ENCODE measurements around the gene PLA2G2C. TPM values are rescaled to one million over a fixed set of nuclear protein-coding genes. Genes with fewer than 3 reads are reported as not detected.

The PLA2G2C gene
- total RNA-seq, 2 experiments from 2014 or later: not detected

DNA sequence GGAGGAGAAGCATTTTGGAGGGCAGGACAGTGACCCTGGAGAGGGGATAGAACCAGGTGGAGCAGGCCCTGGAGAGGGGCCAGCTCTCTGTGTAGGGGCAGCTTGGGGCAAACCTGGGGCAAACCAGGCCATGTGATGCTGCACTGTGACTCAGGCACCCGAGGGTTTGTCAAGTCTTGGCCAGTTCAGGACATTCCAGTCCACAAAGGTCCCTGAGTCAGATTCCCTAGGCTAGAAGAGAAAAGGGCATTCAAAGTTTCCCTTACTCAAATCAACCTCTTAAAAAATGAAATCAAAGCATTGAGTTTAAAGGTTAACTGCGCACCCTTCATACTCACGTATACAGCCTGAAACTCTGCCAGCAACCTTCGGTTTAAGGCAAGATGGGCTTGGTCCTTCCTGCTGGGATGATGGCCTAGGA lies 25.2 kb upstream of the PLA2G2C start:
- DNase-seq (no peak), ATAC-seq (ENCODE audit: poor library complexity) (no peak)
- Histone ChIP-seq H3K27me3 (ENCODE audit: control insufficient read depth in 1 of 2, insufficient read depth in 2 of 2, low read length in 2 of 2) (peaks cover 12 to 16% of the 10 kb centered on the region in 2 experiments), H3K36me3 (ENCODE audit: insufficient read depth, low read length) (no peaks in the 10 kb centered on the region), H3K4me1 (ENCODE audit: insufficient read depth, low read length) (peaks cover 13% of the 10 kb centered on the region), H3K9me3 (ENCODE audit: control insufficient read depth in 1 of 2, insufficient read depth in 1 of 2, low read length in 2 of 2) (no peaks in the 10 kb centered on the region), H3K27ac (ENCODE audit: low read depth in 1 of 2, low read length in 2 of 2) (no peak overlapping the region), H3K4me3 (ENCODE audit: low read length) (no peak overlapping the region)
- Mint-ChIP-seq H3K36me3 (ENCODE audit: low read depth) (no peaks in the 10 kb centered on the region), H3K4me1 (ENCODE audit: low read depth) (no peaks in the 10 kb centered on the region), H3K9me3 (no peaks in the 10 kb centered on the region), H3K4me3 (no peak overlapping the region), H3K27ac (no peak overlapping the region), H3K27me3 (peaks cover 53% of the 10 kb centered on the region)
- POLR2A ChIA-PET: no interaction called here
- intact Hi-C loops (cut with DNase I, micrococcal nuclease): loop anchor here in 1 of 2 experiments (10.0 kb wide), 1 partner anchor 433 kb away; no protein-coding TSS in a partner anchor
- CTCF ChIA-PET: interaction anchor here (1.4 to 1.7 kb wide), 2 partner anchors 24 to 282 kb away, joined by 4 to 5 read pairs; no protein-coding TSS in a partner anchor
- TF ChIP-seq, protein P1, sequence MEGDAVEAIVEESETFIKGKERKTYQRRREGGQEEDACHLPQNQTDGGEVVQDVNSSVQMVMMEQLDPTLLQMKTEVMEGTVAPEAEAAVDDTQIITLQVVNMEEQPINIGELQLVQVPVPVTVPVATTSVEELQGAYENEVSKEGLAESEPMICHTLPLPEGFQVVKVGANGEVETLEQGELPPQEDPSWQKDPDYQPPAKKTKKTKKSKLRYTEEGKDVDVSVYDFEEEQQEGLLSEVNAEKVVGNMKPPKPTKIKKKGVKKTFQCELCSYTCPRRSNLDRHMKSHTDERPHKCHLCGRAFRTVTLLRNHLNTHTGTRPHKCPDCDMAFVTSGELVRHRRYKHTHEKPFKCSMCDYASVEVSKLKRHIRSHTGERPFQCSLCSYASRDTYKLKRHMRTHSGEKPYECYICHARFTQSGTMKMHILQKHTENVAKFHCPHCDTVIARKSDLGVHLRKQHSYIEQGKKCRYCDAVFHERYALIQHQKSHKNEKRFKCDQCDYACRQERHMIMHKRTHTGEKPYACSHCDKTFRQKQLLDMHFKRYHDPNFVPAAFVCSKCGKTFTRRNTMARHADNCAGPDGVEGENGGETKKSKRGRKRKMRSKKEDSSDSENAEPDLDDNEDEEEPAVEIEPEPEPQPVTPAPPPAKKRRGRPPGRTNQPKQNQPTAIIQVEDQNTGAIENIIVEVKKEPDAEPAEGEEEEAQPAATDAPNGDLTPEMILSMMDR (IDR thresholded peaks at IDR 0.05): no peak

DNA sequence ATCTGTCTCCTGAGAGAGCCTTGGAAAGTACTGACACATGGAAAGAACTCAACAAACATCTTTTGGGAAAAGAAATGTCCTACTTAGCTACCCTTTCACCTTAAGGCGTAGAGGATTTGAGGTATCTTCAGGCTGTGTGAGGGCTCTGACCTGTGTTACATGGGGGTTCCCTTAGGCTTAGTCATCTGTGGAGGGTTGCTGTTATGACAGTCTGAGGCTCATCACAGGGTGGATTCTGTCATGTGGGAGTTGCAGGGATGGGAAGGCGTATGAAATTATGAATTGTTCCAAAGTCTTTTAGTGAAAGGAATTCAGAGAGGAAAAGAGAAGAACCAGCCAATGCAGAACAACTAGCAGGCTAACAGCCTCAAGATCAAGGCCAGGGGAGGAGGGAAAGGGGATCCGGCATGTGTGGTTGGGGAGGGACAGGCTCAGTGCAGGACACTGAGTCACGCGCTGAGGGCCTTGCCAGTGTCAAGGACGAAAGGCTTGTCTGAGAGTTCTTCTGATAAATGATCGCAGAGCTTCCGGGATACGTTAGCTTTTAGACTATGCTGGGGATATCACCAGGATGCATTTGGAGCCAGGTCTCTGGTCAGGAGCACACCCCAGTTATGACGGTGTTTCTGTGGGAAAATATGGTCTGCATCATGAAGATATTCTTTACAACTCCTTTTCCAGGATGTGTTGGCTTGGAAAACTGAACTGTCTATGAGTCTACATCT lies 24.6 kb upstream of the PLA2G2C start:
- H3K27ac Mint-ChIP-seq: no peak overlapping the region
- no peaks in the 10 kb centered on the region for H3K36me3 ChIP-seq (ENCODE audit: insufficient read depth, low read length)
- ATAC-seq (ENCODE audit: poor library complexity) (no peak), DNase-seq (no peak)
- ChIA-PET POLR2A (no interaction called here), CTCF (no interaction called here)
- peaks cover 47% of the 10 kb centered on the region for H3K27me3 Mint-ChIP-seq
- H3K27ac ChIP-seq (ENCODE audit: low read depth in 1 of 2, low read length in 2 of 2): no peak overlapping the region
- no peak overlapping the region for H3K4me3 Mint-ChIP-seq
- no peaks in the 10 kb centered on the region for H3K9me3 ChIP-seq (ENCODE audit: control insufficient read depth in 1 of 2, insufficient read depth in 1 of 2, low read length in 2 of 2)
- H3K36me3 Mint-ChIP-seq (ENCODE audit: low read depth): no peaks in the 10 kb centered on the region
- TF ChIP-seq, protein P1 (IDR thresholded peaks at IDR 0.05): no peak
- H3K4me3 ChIP-seq (ENCODE audit: low read length): no peak overlapping the region
- H3K27me3 ChIP-seq (ENCODE audit: control insufficient read depth in 1 of 2, insufficient read depth in 2 of 2, low read length in 2 of 2): peaks cover 10 to 12% of the 10 kb centered on the region in 2 experiments
- no peaks in the 10 kb centered on the region for H3K9me3 Mint-ChIP-seq
- H3K4me1 Mint-ChIP-seq (ENCODE audit: low read depth): no peaks in the 10 kb centered on the region
- H3K4me1 ChIP-seq (ENCODE audit: insufficient read depth, low read length): peaks cover 13% of the 10 kb centered on the region
- intact Hi-C loops (cut with DNase I, micrococcal nuclease): loop anchor here in 1 of 2 experiments (10.0 kb wide), 1 partner anchor 434 kb away; no protein-coding TSS in a partner anchor

DNA sequence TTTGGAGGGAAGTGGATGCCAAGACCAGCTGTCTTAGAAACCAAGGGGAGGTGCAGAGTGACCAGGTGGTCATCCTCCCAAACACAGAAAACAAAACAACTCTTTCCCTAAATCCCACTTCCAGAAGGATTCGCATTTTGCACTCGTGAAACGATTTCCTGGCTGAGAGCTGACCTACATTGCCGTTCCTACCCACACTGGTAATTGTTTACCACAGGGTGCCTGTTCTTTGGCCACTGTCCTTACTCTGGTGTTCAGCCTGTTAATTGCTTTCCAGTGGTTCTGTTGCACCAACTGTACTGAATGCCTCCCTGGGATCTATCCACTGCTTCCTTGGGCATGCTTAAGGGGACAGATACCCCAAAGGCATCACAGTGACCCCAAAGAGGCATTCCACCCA lies 23.2 kb upstream of the PLA2G2C start:
- H3K36me3 Mint-ChIP-seq (ENCODE audit: low read depth): no peaks in the 10 kb centered on the region
- CTCF ChIA-PET: no interaction called here
- H3K4me3 Mint-ChIP-seq: no peak overlapping the region
- DNase-seq (no peak), ATAC-seq (ENCODE audit: poor library complexity) (no peak)
- H3K27ac Mint-ChIP-seq: no peak overlapping the region
- no peaks in the 10 kb centered on the region for H3K36me3 ChIP-seq (ENCODE audit: insufficient read depth, low read length)
- H3K4me1 ChIP-seq (ENCODE audit: insufficient read depth, low read length): peaks cover 13% of the 10 kb centered on the region
- H3K4me1 Mint-ChIP-seq (ENCODE audit: low read depth): no peaks in the 10 kb centered on the region
- POLR2A ChIA-PET: no interaction called here
- H3K27ac ChIP-seq (ENCODE audit: low read depth in 1 of 2, low read length in 2 of 2): no peak overlapping the region
- no peaks in the 10 kb centered on the region for H3K9me3 Mint-ChIP-seq
- no peaks in the 10 kb centered on the region for H3K9me3 ChIP-seq (ENCODE audit: control insufficient read depth in 1 of 2, insufficient read depth in 1 of 2, low read length in 2 of 2)
- peaks cover 2 to 9% of the 10 kb centered on the region in 2 experiments for H3K27me3 ChIP-seq (ENCODE audit: control insufficient read depth in 1 of 2, insufficient read depth in 2 of 2, low read length in 2 of 2)
- TF ChIP-seq, protein P1 (IDR thresholded peaks at IDR 0.05): no peak
- H3K4me3 ChIP-seq (ENCODE audit: low read length): no peak overlapping the region
- H3K27me3 Mint-ChIP-seq: peaks cover 38% of the 10 kb centered on the region
- intact Hi-C loops (cut with DNase I, micrococcal nuclease): no loop called here
